Measurements from ENCODE around the gene DAZAP1. TPM values are rescaled to one million over a fixed set of nuclear protein-coding genes. Genes with fewer than 3 reads are reported as not detected.

Gene DAZAP1
- total RNA-seq, 1 donor from 2014 or later: 74.5 TPM

- TF ChIP-seq CTCF (IDR thresholded peaks at IDR 0.05; ENCODE audit: insufficient read depth, low read length, poor library complexity, severe bottlenecking): no peak
- H3K36me3 ChIP-seq (ENCODE audit: control insufficient read depth, insufficient read depth, low read length): no peaks in the 10 kb centered on the region
- no peak overlapping the region for H3K4me3 ChIP-seq (ENCODE audit: low read depth, low read length)
- peaks cover 38% of the 10 kb centered on the region for H3K27me3 ChIP-seq (ENCODE audit: control insufficient read depth, insufficient read depth, low read length)
- DNase-seq (ENCODE audit: low read depth): no peak
Measured at GRCh38 chr19:1460033-1460995, 52.9 kb downstream of the DAZAP1 start.

- H3K27me3 ChIP-seq (ENCODE audit: control insufficient read depth, insufficient read depth, low read length): peaks cover 38% of the 10 kb centered on the region
- no peak for DNase-seq (ENCODE audit: low read depth)
- no peak for TF ChIP-seq CTCF (IDR thresholded peaks at IDR 0.05; ENCODE audit: insufficient read depth, low read length, poor library complexity, severe bottlenecking)
- no peak overlapping the region for H3K4me3 ChIP-seq (ENCODE audit: low read depth, low read length)
- no peaks in the 10 kb centered on the region for H3K36me3 ChIP-seq (ENCODE audit: control insufficient read depth, insufficient read depth, low read length)
Measured at GRCh38 chr19:1461862-1462261, 54.5 kb downstream of the DAZAP1 start.

GRCh38 chr19:1465191-1466016 is 58.0 kb downstream of the DAZAP1 start:
- Histone ChIP-seq H3K36me3 (ENCODE audit: control insufficient read depth, insufficient read depth, low read length) (no peaks in the 10 kb centered on the region), H3K27me3 (ENCODE audit: control insufficient read depth, insufficient read depth, low read length) (peaks cover 49% of the 10 kb centered on the region), H3K4me3 (ENCODE audit: low read depth, low read length) (no peak overlapping the region)
- peak; percentile 61 for TF ChIP-seq CTCF (IDR thresholded peaks at IDR 0.05; ENCODE audit: insufficient read depth, low read length, poor library complexity, severe bottlenecking)
- DNase-seq (ENCODE audit: low read depth): no peak

GRCh38 chr19:1466018-1466460 is 58.7 kb downstream of the DAZAP1 start:
- no peak for TF ChIP-seq CTCF (IDR thresholded peaks at IDR 0.05; ENCODE audit: insufficient read depth, low read length, poor library complexity, severe bottlenecking)

GRCh38 chr19:1466461-1467214 is 59.3 kb downstream of the DAZAP1 start:
- no peak overlapping the region for H3K4me3 ChIP-seq (ENCODE audit: low read depth, low read length)
- TF ChIP-seq CTCF (IDR thresholded peaks at IDR 0.05; ENCODE audit: insufficient read depth, low read length, poor library complexity, severe bottlenecking): no peak
- peaks cover 62% of the 10 kb centered on the region for H3K27me3 ChIP-seq (ENCODE audit: control insufficient read depth, insufficient read depth, low read length)
- DNase-seq (ENCODE audit: low read depth): no peak
- H3K36me3 ChIP-seq (ENCODE audit: control insufficient read depth, insufficient read depth, low read length): no peaks in the 10 kb centered on the region

More at GRCh38 chr19:1466018-1466460, 58.7 kb downstream of the DAZAP1 start:
- no peak for DNase-seq (ENCODE audit: low read depth)
- Histone ChIP-seq H3K36me3 (ENCODE audit: control insufficient read depth, insufficient read depth, low read length) (no peaks in the 10 kb centered on the region), H3K4me3 (ENCODE audit: low read depth, low read length) (no peak overlapping the region), H3K27me3 (ENCODE audit: control insufficient read depth, insufficient read depth, low read length) (peaks cover 56% of the 10 kb centered on the region)

Measured in kidney epithelial cell (primary cell).